Measurements from ENCODE around the gene OR4C12.
"Not testable (repeated sequence)": the region's sequence is repeated elsewhere in the genome, so short reads cannot be mapped to it uniquely, and the experiment has no call there.

OR4C12 gene

DNA sequence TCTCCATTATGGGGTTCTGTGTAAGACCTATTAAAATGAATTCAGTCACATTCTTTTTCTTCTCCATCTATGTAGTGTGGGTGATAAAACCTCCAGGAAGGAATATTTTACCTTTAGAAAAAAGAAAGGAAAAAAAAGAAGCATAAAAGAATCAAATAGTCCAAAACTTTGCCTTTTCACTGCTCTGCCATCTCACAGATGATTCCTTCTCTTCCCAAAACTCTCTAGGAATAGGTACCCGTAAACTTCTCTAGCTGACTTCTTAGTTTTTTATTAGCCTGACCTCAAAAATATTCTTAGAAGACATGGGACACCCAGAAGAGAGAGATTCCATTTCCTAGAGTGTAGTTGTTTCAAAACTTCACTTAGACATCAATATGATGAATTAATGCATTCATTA, at the start of gene OR4C12:
Gene OR4C12 (minus strand): TSS at position 101 of the 400 bp plus-strand sequence. CDS start 34 bp downstream, at position 67.
- DNase-seq: not testable (repeated sequence)

DNA sequence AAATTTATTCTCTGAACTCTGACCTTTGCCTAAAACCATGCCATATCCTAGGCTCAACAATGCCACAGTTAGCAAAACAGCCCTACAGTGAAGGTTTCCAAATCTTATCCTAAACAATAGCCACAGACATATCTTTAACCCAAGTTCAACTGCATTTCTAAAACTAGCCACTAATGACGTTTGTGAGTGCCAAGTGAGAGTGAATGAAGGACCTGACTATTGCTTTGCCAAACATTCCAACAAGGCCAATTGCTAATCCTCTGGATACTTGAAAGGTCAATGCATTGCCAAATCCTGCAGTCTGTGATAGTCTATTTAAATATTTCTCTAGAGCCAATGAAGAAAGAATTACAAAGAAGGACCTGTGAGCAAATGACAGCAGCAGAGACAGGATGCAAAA, 47.9 kb upstream of the OR4C12 start:
- DNase-seq: no peak

- peak; percentile 36 for DNase-seq
These were observed 13.2 kb upstream of the OR4C12 start for GRCh38 chr11:49995565-49995964.

DNA sequence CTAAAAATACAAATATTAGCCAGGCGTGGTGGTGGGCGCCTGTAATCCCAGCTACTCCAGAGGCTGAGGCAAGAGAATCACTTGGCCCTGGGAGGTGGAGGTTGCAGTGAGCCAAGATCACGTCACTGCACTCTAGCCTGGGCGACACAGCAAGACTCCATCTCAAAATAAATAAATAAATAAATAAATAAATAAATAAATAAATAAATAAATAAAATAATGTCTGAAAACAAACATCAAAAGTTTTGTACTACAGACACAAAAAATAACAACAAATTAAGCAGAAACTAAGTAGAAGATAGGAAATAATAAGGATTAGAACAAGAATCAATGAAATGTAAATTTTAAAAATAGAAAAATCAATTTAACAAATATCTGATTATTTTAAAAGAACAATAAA, 8.9 kb downstream of the OR4C12 start:
- not testable (repeated sequence) for DNase-seq

DNA sequence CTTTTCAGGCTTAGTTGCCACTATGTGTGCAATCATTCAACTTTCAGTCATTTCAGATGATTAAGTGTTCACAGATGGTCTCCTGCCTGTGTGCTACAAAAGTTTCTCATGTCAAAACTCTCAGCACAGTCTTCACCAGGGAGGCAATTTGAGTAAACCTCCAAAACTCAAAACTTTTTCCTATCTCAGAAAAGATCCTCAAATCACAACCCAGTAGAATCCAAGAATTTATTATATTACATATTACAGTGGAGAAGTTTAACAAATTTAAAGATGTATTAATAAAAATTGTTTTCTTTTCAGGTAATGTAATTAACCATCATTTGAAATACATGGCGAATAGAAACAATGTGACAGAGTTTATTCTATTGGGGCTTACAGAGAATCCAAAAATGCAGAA, 30.2 kb downstream of the OR4C12 start, which contains the start of gene OR4C13:
Gene OR4C13 (plus strand): TSS at position 301 of the 400 bp plus-strand sequence. CDS start 32 bp downstream, at position 333.
- DNase-seq: no peak

GRCh38 chr11:49948701-49949100, 33.6 kb downstream of the OR4C12 start:
- DNase-seq: not testable (repeated sequence)
